Lower leg skin (tissue), 3 donors: ENCODE measurements around the gene KCND2.

Experiments used
- POLR2A ChIP-seq, 2 donors: fragments of 450-650 bp; IDR thresholded peaks; one replicate each; pipeline ENCODE4 v1.6.1; 2016 to 2017; ENCODE audit warnings: antibody characterized with exemption in 2 of 2, mild to moderate bottlenecking in 1 of 2, moderate library complexity in 1 of 2
- TF ChIP-seq, protein P1 (sequence below), 3 donors: fragments of 450-650 bp; IDR thresholded peaks; one replicate each; pipeline ENCODE4 v1.5.1; 2016; ENCODE audit warnings: antibody characterized with exemption in 3 of 3, mild to moderate bottlenecking in 3 of 3, moderate library complexity in 2 of 3

DNA sequence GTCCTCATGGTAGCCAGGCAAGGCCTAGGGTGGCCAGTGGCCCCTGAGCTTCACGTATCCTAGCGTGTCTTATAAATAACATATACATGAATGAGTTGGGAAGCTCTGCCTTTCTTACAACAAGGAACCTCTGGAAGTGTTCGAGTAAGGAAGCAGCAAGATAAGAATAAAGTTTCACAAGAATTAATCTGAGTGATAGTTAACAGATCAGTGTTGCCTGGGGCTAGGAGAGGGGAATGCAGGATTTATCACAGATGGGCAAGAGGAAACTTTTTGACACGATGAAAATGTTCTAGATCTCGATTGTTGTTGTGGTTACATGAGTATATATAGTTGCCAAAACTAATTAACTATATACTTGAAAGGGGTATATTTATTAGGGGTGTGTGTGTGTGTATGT, 510.7 kb downstream of the KCND2 start:
- TF ChIP-seq POLR2A (IDR thresholded peaks at IDR 0.05) = no peak
- TF ChIP-seq, protein P1, sequence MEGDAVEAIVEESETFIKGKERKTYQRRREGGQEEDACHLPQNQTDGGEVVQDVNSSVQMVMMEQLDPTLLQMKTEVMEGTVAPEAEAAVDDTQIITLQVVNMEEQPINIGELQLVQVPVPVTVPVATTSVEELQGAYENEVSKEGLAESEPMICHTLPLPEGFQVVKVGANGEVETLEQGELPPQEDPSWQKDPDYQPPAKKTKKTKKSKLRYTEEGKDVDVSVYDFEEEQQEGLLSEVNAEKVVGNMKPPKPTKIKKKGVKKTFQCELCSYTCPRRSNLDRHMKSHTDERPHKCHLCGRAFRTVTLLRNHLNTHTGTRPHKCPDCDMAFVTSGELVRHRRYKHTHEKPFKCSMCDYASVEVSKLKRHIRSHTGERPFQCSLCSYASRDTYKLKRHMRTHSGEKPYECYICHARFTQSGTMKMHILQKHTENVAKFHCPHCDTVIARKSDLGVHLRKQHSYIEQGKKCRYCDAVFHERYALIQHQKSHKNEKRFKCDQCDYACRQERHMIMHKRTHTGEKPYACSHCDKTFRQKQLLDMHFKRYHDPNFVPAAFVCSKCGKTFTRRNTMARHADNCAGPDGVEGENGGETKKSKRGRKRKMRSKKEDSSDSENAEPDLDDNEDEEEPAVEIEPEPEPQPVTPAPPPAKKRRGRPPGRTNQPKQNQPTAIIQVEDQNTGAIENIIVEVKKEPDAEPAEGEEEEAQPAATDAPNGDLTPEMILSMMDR (IDR thresholded peaks at IDR 0.05) = no peak
